Right ventricle myocardium superior (tissue), 1 donor: ENCODE measurements around the gene SLK. TPM values are rescaled to one million over a fixed set of nuclear protein-coding genes. Genes with fewer than 3 reads are reported as not detected.

Source experiments
- ATAC-seq: fragments of 200-7000 bp; cut with Tn5 transposase; one replicate; pipeline ENCODE4 v1.9.1; 2020; ENCODE audit warnings: mild to moderate bottlenecking; ENCODE audit not compliant: poor library complexity
- DNase-seq: peaks from one replicate; pipeline ENCODE4 v3.0.0-alpha.2; 2020
- intact Hi-C: fragments of 100-400 bp; cut with DNase I; formaldehyde crosslinking; loops from one replicate; pipeline ENCODE4 v1.11.2; 2022
- microRNA-seq: library from miRNA; unstranded; fragments of <30 nt; microRNA quantifications from one replicate; pipeline ENCODE4 v1.2.0, GENCODE V29; 2020
- total RNA-seq: library from RNA; stranded (reverse); fragmentation: NEBNext Ultra II Directional; extraction: Animal tissue kit (Norgen Biotek cat#: 25700); gene quantifications from one replicate; pipeline ENCODE4 v1.2.1, GENCODE V29; 2021
- donor health status: DM: no; HTN: yes; CAD: no; lungs with severe emphysema.

The SLK gene
- total RNA-seq, 1 donor from 2014 or later = 28.1 TPM

DNA sequence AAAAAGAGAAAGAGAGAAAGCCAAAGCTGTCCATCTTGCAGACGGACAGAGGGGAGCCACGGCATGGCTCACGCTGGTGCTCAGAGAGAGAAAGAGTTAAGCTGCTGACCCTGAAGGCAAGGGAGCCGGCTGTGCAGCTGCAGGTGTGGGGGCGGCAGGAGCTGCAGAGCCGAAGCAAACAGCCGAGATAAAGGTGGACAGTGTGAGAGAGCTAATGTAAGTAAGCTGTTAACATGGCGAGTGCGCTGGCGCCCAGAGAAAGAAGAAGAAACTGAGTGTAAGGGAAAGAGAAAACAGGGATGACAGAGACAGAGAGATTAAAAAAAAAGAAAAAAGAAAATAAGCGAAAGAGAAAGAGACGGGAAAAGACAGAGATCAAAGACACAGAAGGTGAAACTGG lies 100.6 kb downstream of the SLK start:
- intact Hi-C loops = no loop called here
- ATAC-seq = no peak

DNA sequence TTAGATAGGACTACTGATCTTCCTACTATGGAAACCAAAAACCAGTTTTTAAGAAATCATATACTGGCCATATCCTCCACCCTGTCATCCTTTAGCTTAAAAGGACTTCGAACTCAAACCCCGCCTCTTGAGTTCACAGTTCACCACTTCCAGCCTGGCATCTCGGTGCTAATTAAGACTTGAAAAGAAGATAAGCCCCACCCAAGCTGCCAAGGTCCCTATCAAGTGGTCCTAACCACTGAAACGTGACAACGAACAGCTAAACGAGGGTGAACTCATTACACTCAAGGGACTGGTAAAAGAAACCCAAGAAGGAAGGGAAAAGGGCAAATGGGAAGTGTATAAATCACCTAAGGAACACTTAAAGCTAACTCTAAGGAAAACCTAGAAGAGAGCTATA lies 102.7 kb downstream of the SLK start:
- intact Hi-C loops = no loop called here
- no peak for DNase-seq
- ATAC-seq = no peak

More for the DNA sequence above, 100.6 kb downstream of the SLK start:
- DNase-seq = no peak

DNA sequence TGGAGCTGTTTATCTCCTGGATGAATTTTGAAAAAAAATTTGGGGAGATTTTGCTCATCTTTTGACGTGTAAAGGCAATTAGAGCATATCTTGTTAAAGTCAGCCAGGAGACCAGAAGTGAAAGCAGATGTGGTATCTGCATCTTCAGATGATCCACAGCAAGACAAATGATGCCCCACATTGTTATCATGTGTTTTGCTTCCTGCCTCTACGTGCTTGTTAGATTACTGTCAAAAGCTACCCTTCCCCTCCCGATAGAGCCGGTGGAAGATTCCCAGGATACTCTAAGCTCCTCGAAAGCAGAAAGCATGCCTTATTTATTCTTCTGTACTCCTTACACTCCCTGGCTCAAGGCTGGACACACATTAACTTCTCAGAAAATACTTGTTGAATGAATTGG lies 105.8 kb downstream of the SLK start:
- intact Hi-C loops = no loop called here
- DNase-seq (no peak), ATAC-seq (no peak)

DNA sequence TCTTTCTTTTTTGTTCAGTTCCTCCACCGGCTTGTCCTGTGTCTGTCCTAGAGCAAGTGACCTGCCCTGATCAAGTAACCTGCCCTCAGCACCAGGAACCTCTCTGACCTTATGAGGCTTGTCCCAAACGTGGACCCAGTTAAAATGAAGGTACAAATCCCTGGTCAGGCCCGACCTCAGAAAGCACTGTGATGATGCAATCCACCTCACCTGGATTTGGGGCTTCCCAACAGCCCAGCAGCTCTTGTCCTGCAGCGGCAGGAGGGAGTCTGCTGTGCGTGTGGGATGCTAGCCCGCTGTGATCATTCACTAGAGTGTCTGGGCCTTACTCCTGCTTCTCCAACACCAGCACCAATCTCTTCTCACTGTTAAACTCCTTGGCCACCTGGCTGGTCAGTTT lies 107.6 kb downstream of the SLK start:
- intact Hi-C loops = no loop called here
- ATAC-seq (no peak), DNase-seq (no peak)

DNA sequence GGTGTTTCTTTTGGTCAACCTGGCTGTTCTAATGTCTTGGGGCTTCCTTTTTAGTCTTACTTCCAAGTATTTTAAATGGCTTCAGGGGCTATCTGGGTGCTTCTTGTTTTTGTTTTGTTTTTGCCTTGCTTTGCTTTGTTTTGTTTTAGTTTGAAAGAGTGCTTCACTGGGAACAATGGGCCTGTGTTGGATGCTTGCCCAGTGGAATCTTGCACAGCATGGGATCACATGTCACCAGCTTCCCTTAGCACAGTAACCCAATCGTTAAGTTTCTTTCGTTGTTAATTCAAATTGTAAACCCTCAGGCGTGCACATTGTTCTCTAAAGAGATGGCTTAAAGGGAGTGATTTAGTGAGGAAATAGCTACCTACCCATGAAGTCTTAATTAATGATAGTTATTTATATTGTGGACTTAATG lies 109.8 kb downstream of the SLK start:
- peak; percentile 65 for ATAC-seq
- peak; percentile 54 for DNase-seq
- intact Hi-C loops = no loop called here

DNA sequence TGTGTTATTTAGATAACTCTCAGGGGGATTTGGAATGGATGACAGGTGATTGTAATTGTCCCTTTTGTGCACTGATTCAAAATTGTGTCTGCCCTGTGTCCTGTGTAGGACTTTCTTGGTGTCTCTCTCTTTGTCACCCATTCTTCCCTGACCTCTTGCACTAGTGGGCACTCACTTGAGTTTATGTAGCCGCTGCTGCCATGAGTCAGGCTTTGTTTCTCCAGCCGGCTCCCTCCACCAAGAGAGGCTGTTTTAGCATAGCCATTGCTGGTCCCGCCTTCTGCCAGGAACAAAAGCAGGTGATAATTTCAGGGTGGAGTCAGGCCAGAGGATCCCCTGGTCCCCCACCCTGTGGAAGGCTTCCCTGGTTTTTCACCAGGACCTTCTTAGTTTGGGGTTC lies 110.3 kb downstream of the SLK start:
- ATAC-seq (no peak), DNase-seq (no peak)
- intact Hi-C loops = no loop called here

DNA sequence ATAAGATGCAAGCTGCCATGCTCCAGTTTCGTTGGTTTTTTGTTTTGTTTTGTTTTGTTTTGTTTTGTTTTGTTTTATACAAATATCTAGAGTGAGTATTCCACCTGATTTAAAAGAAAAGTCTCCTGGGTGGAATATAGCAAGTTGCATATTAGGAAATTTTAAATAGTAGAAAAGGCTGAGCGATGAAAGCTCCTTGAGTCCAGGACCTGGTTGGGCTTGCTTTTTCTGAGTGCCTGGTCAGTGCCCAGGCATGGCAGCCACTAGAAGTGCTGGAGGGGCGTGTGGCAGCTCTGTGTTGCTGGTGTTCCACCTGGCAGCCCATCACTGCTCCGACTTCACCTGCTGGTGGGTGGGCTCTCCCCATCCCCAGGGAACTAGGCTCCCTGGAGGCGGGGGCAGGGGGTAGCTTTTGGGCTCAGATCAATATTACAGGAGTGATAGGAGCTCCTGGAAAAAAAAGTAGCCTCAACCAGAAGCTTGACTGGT lies 110.8 kb downstream of the SLK start:
- DNase-seq (no peak), ATAC-seq (no peak)
- intact Hi-C loops = no loop called here

Small RNA genes within 50 kb of the gene (microRNA-seq; reads per million reads assigned to microRNA genes)
- gene MIR936 = not detected

Other genes starting within 250 kb of the SLK start
- 27.0 TPM for gene SH3PXD2A, start 111.6 kb upstream of the SLK start, total RNA-seq
- 29.7 TPM for gene STN1, start 49.0 kb upstream of the SLK start, total RNA-seq
- not detected for gene COL17A1, start 118.7 kb downstream of the SLK start, total RNA-seq
- gene SFR1, start 155.0 kb downstream of the SLK start, total RNA-seq = 4.9 TPM